ENCODE measurements around the gene SIGMAR1.

DNA sequence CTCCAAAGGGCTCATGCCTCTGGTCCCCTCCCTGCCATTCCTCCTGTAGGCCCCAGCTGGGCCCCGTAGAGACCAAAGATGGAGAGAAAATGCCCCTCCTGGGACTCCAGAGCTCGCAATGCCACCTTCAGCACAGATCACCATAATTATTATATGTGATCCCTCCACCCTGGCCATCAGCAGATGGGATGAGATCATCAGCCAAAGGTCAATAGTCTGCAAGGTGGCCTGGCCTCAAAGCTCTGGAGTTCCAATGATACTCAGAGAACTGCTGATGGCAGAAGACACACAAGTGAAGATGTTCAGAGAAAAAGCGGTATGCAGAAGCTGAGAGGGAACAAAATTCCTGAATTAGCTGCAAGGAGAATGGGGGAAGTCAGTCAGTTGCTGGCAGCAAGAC, 30.7 kb downstream of the SIGMAR1 start:
- TF ChIP-seq CTCF (IDR thresholded peaks at IDR 0.05; ENCODE audit: insufficient read depth, low read depth, low read length) (no peak), EZH2 (IDR thresholded peaks at IDR 0.05; ENCODE audit: insufficient read depth, low read length) (no peak)

All from astrocyte (in vitro differentiated cells and primary cell).